Kidney capillary endothelial cell (primary cell): Measurements from ENCODE around the gene CNTN4.
A peak's percentile ranks its signal among the peaks of the same experiment; 100 is the strongest.
"Not testable (repeated sequence)": the region's sequence is repeated elsewhere in the genome, so short reads cannot be mapped to it uniquely, and the experiment has no call there.

ENCODE experiments used
- DNase-seq: peaks from one replicate; pipeline ENCODE4 v3.0.0-alpha.2; 2018; ENCODE audit warnings: low spot score

CNTN4 gene

GRCh38 chr3:2802429-2802828 is 703.8 kb downstream of the CNTN4 start:
- DNase-seq, result no peak

GRCh38 chr3:2807514-2807913 is 708.8 kb downstream of the CNTN4 start:
- DNase-seq, result no peak

- peak; percentile 28 for DNase-seq
Observed at GRCh38 chr3:2810723-2811122, 712.1 kb downstream of the CNTN4 start.

- no peak for DNase-seq
Observed at GRCh38 chr3:2819571-2819970, 720.9 kb downstream of the CNTN4 start.

- DNase-seq, result not testable (repeated sequence)
Observed at GRCh38 chr3:2820982-2821381, 722.3 kb downstream of the CNTN4 start.

DNA sequence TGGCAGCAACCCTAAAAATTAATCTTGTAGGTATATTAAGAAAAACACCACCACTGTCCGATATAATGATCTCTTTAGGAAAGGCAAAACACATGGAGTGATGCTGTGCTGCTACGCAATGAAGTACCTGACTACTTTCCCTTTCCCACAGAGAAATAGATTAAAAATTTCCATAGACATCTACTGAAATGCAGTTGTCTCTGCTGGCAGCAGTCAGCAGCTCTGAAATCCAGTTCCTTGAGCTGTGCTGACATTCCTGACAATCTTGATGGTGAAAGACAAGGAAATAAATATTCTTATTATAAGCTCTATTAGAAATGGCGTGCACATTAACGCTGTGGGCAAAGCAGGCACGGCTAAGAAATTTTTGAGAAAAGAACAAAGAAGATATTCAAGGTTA is 723.9 kb downstream of the CNTN4 start:
- DNase-seq, result no peak

- peak; percentile 85 for DNase-seq
Observed at GRCh38 chr3:2823031-2823430, 724.4 kb downstream of the CNTN4 start.

GRCh38 chr3:2823437-2824211 is 725.0 kb downstream of the CNTN4 start:
- DNase-seq, result no peak

DNA sequence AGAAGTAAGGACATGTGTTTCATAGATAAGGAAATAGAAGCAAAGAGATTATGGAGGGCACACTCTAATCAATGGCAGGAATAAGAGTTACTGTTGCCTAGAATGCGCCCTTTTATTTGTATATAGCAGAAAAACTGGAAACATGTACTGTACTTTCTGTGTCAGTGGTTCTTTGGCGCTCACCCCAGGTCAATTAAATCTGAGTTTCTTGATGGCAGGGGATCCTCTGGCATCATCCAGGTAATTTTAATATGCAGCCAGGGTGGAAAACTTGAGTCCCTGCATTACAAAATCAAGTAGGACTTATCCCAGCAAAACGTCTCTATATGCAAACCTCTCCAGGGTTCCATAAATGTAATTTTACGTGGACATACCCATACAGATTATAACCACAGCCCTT is 727.4 kb downstream of the CNTN4 start:
- DNase-seq, result no peak

GRCh38 chr3:2826453-2826852 is 727.8 kb downstream of the CNTN4 start:
- DNase-seq, result no peak

- DNase-seq, result no peak
Observed at GRCh38 chr3:2837239-2837638, 738.6 kb downstream of the CNTN4 start.

- DNase-seq, result no peak
Observed at GRCh38 chr3:2837910-2838309, 739.2 kb downstream of the CNTN4 start.

GRCh38 chr3:2838546-2839157 is 740.0 kb downstream of the CNTN4 start:
- no peak for DNase-seq

GRCh38 chr3:2839876-2840275 is 741.2 kb downstream of the CNTN4 start:
- no peak for DNase-seq

- DNase-seq, result no peak
Observed at GRCh38 chr3:2847062-2847841, 748.6 kb downstream of the CNTN4 start.

- no peak for DNase-seq
Observed at GRCh38 chr3:2849092-2849491, 750.4 kb downstream of the CNTN4 start.

GRCh38 chr3:2850701-2851100 is 752.0 kb downstream of the CNTN4 start:
- no peak for DNase-seq

DNA sequence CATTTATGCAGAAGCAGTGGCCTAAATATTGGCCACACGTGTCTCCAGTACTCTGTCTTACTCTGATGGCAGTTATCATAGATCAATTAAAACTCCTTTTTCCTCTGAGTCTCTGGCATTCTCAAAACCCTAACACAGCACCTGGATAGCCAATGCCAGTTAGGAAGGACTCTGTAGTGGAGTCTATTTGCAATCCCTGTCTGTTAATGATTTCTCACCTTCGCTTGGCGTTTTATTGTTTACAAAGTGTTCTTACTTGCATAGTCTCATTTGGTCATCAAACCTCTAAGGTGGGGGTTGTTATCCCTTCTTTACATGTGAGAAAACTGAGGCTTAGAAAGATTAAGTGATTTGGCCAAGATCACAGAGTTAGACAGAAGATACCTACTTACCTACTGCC is 752.7 kb downstream of the CNTN4 start:
- no peak for DNase-seq

DNA sequence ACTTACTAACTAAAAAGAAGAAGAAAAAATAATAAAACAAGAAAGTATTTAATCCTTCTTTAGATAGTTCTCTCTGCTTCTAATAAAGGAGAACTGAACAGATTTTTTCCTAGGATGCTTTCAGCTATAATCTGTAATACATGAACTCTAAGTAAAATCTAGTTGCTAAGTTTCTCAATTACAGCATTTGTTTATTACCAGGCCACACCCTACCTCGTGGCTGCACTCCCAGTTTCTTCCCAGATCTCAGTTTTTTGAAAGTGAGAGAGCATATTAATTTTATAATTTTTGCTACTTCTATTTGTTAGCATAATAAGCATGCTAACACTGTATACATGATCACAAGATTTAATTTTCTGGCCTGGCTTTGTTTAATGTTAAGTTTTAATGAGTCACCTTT is 753.2 kb downstream of the CNTN4 start:
- no peak for DNase-seq

GRCh38 chr3:2853651-2854050 is 755.0 kb downstream of the CNTN4 start:
- no peak for DNase-seq

DNA sequence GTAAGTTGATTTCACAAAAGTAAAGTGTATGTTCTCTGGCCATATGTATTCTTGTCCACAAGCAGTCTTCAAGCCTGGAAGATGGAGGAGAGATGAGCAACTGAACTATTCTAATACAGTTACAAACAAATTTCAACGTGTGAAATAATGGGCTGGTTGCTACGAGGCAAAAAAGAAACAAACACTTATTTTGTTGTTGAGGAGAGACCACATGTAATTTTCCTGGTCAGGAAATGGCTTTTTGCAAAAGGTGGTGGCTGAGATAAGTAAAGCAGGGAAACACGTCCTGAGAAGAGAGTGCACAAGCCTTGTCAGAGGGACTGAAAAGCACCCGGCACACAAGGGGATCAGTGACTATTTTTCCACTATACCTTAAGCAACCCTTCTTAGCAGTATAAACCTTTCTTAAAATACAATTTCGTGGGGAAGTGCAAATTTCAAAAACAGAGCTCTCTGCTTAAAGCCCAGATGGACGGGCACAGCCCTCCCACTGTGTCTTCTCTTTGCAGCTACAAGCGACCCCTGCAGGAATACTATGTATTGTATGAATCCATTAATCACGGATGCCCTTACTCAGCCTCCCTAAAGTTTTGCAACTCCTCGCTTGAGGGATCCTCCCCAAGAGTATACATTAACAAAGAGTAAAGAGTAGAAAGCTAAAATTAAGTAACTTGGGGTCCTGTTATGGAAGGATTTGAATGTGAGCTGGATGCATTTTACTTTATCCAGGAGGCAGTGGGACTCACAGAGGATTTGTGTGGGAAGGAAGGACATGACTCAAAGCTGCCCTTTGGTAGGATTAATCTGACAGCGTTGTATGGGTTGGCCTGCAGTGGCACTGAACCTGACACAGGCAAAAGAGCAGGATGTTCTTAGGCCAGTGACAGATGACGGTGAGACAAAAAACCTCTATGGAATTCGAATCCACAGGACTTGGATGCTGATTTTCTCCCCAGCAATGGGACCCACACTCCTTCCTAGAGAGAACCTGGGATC is 757.8 kb downstream of the CNTN4 start:
- DNase-seq, result peak; percentile 61

- DNase-seq, result no peak
Observed at GRCh38 chr3:2860626-2861025, 762.0 kb downstream of the CNTN4 start.
